Astrocyte of the cerebellum (primary cell): ENCODE data around the gene ANKRD29.

Source experiments
- DNase-seq: peaks from one replicate; pipeline ENCODE4 v3.0.0-alpha.2; 2011; ENCODE audit warnings: low read depth
- H3K4me3 ChIP-seq: 2 replicates; pipeline ENCODE4 v1.5.1; 2011; ENCODE audit warnings: mild to moderate bottlenecking, low read depth, low read length, moderate library complexity
- CTCF ChIP-seq: IDR thresholded peaks from 2 replicates; pipeline ENCODE4 v1.5.1; 2012; ENCODE audit warnings: low read length, low read depth, moderate library complexity, mild to moderate bottlenecking; ENCODE audit errors: missing control alignments
- in situ Hi-C: cut with HindIII; loops from 2 replicates; pipeline ENCODE4 v1.10.0; 2017; ENCODE audit warnings: low sequenced_read_pairs

Gene ANKRD29

GRCh38 chr18:23684515-23685197 lies 21.9 kb upstream of the ANKRD29 start:
- no peak for DNase-seq
- no peak for TF ChIP-seq CTCF
- no peak overlapping the region for H3K4me3 ChIP-seq
- in situ Hi-C loops = no loop called here

- no peak for DNase-seq
- in situ Hi-C loops = no loop called here
- TF ChIP-seq CTCF = no peak
- no peak overlapping the region for H3K4me3 ChIP-seq
Measured at GRCh38 chr18:23683671-23684070, 21.0 kb upstream of the ANKRD29 start.

- TF ChIP-seq CTCF = no peak
- DNase-seq = no peak
- in situ Hi-C loops = no loop called here
- H3K4me3 ChIP-seq = no peak overlapping the region
Measured at GRCh38 chr18:23683155-23683554, 20.4 kb upstream of the ANKRD29 start.

GRCh38 chr18:23682472-23682871 lies 19.8 kb upstream of the ANKRD29 start:
- in situ Hi-C loops = no loop called here
- H3K4me3 ChIP-seq = no peak overlapping the region
- no peak for TF ChIP-seq CTCF
- DNase-seq = no peak

- DNase-seq = no peak
- in situ Hi-C loops = no loop called here
- no peak for TF ChIP-seq CTCF
Measured at GRCh38 chr18:23682045-23682444, 19.3 kb upstream of the ANKRD29 start.

GRCh38 chr18:23675896-23676295 lies 13.2 kb upstream of the ANKRD29 start:
- in situ Hi-C loops = no loop called here
- no peak for TF ChIP-seq CTCF
- DNase-seq = no peak
- H3K4me3 ChIP-seq = no peak overlapping the region

More at GRCh38 chr18:23682045-23682444, 19.3 kb upstream of the ANKRD29 start:
- no peak overlapping the region for H3K4me3 ChIP-seq
